Measurements from ENCODE around the gene ACTN1.

Gene ACTN1

GRCh38 chr14:68824517-68825347, 154.4 kb downstream of the ACTN1 start:
- DNase-seq (ENCODE audit: low read depth, low spot score), result no peak

- no peak for DNase-seq (ENCODE audit: low read depth, low spot score)
These were observed 154.9 kb downstream of the ACTN1 start for GRCh38 chr14:68824207-68824516.
